ENCODE measurements around the gene BSND.

The BSND gene

GRCh38 chr1:55005351-55006140 is 6.8 kb downstream of the BSND start:
- TF ChIP-seq TEAD4 (IDR thresholded peaks at IDR 0.05) (no peak), EGR1 (IDR thresholded peaks at IDR 0.05) (no peak), ZBTB7A (IDR thresholded peaks at IDR 0.05; ENCODE audit: low read depth) (no peak), TAF1 (IDR thresholded peaks at IDR 0.05; ENCODE audit: low read depth) (no peak), NFIC (IDR thresholded peaks at IDR 0.05) (no peak), CREB1 (IDR thresholded peaks at IDR 0.05; ENCODE audit: low read depth) (no peak), RAD21 (IDR thresholded peaks at IDR 0.05; ENCODE audit: low read depth) (no peak), EP300 (IDR thresholded peaks at IDR 0.05; ENCODE audit: borderline replicate concordance) (no peak), CEBPB (IDR thresholded peaks at IDR 0.05) (no peak), YY1 (IDR thresholded peaks at IDR 0.05; ENCODE audit: low read depth) (no peak), REST (IDR thresholded peaks at IDR 0.05; ENCODE audit: low read depth) (no peak), MAX (IDR thresholded peaks at IDR 0.05) (no peak), USF1 (IDR thresholded peaks at IDR 0.05) (no peak), FOXM1 (IDR thresholded peaks at IDR 0.05; ENCODE audit: borderline replicate concordance, low read depth) (no peak), TCF12 (IDR thresholded peaks at IDR 0.05; ENCODE audit: low read depth) (no peak)

GRCh38 chr1:55006931-55007330 is 8.2 kb downstream of the BSND start:
- no peak for TF ChIP-seq TCF12 (IDR thresholded peaks at IDR 0.05; ENCODE audit: low read depth)
- TF ChIP-seq YY1 (IDR thresholded peaks at IDR 0.05; ENCODE audit: low read depth): no peak
- TF ChIP-seq EP300 (IDR thresholded peaks at IDR 0.05; ENCODE audit: borderline replicate concordance): no peak
- no peak for TF ChIP-seq TEAD4 (IDR thresholded peaks at IDR 0.05)
- no peak for TF ChIP-seq FOXM1 (IDR thresholded peaks at IDR 0.05; ENCODE audit: borderline replicate concordance, low read depth)
- TF ChIP-seq REST (IDR thresholded peaks at IDR 0.05; ENCODE audit: low read depth): no peak
- TF ChIP-seq TAF1 (IDR thresholded peaks at IDR 0.05; ENCODE audit: low read depth): no peak
- no peak for TF ChIP-seq CEBPB (IDR thresholded peaks at IDR 0.05)
- TF ChIP-seq RAD21 (IDR thresholded peaks at IDR 0.05; ENCODE audit: low read depth): no peak
- no peak for TF ChIP-seq NFIC (IDR thresholded peaks at IDR 0.05)
- TF ChIP-seq EGR1 (IDR thresholded peaks at IDR 0.05): no peak
- TF ChIP-seq MAX (IDR thresholded peaks at IDR 0.05): no peak

GRCh38 chr1:55007625-55008024 is 8.9 kb downstream of the BSND start:
- TF ChIP-seq FOXM1 (IDR thresholded peaks at IDR 0.05; ENCODE audit: borderline replicate concordance, low read depth): no peak
- TF ChIP-seq EP300 (IDR thresholded peaks at IDR 0.05; ENCODE audit: borderline replicate concordance): no peak
- TF ChIP-seq TAF1 (IDR thresholded peaks at IDR 0.05; ENCODE audit: low read depth): no peak
- no peak for TF ChIP-seq YY1 (IDR thresholded peaks at IDR 0.05; ENCODE audit: low read depth)

- TF ChIP-seq TEAD4 (IDR thresholded peaks at IDR 0.05): no peak
- no peak for TF ChIP-seq TCF12 (IDR thresholded peaks at IDR 0.05; ENCODE audit: low read depth)
- no peak for TF ChIP-seq REST (IDR thresholded peaks at IDR 0.05; ENCODE audit: low read depth)
- no peak for TF ChIP-seq FOXM1 (IDR thresholded peaks at IDR 0.05; ENCODE audit: borderline replicate concordance, low read depth)
- TF ChIP-seq ZBTB7A (IDR thresholded peaks at IDR 0.05; ENCODE audit: low read depth): no peak
- no peak for TF ChIP-seq TAF1 (IDR thresholded peaks at IDR 0.05; ENCODE audit: low read depth)
- no peak for TF ChIP-seq USF1 (IDR thresholded peaks at IDR 0.05)
- TF ChIP-seq RAD21 (IDR thresholded peaks at IDR 0.05; ENCODE audit: low read depth): no peak
- TF ChIP-seq EGR1 (IDR thresholded peaks at IDR 0.05): no peak
- no peak for TF ChIP-seq NFIC (IDR thresholded peaks at IDR 0.05)
- no peak for TF ChIP-seq CEBPB (IDR thresholded peaks at IDR 0.05)
- no peak for TF ChIP-seq YY1 (IDR thresholded peaks at IDR 0.05; ENCODE audit: low read depth)
- no peak for TF ChIP-seq MAX (IDR thresholded peaks at IDR 0.05)
- no peak for TF ChIP-seq CREB1 (IDR thresholded peaks at IDR 0.05; ENCODE audit: low read depth)
- no peak for TF ChIP-seq EP300 (IDR thresholded peaks at IDR 0.05; ENCODE audit: borderline replicate concordance)
These were observed 11.6 kb downstream of the BSND start for GRCh38 chr1:55010194-55010886.
